ENCODE results near the gene DAPK2.

- TF ChIP-seq, protein P1, sequence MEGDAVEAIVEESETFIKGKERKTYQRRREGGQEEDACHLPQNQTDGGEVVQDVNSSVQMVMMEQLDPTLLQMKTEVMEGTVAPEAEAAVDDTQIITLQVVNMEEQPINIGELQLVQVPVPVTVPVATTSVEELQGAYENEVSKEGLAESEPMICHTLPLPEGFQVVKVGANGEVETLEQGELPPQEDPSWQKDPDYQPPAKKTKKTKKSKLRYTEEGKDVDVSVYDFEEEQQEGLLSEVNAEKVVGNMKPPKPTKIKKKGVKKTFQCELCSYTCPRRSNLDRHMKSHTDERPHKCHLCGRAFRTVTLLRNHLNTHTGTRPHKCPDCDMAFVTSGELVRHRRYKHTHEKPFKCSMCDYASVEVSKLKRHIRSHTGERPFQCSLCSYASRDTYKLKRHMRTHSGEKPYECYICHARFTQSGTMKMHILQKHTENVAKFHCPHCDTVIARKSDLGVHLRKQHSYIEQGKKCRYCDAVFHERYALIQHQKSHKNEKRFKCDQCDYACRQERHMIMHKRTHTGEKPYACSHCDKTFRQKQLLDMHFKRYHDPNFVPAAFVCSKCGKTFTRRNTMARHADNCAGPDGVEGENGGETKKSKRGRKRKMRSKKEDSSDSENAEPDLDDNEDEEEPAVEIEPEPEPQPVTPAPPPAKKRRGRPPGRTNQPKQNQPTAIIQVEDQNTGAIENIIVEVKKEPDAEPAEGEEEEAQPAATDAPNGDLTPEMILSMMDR (IDR thresholded peaks at IDR 0.05; ENCODE audit: borderline replicate concordance, extremely low read depth, low read length, poor library complexity, severe bottlenecking), result no peak
- no peak for TF ChIP-seq EZH2 (IDR thresholded peaks at IDR 0.05; ENCODE audit: borderline replicate concordance, low read depth, low read length, severe bottlenecking)
These were observed 8.3 kb downstream of the DAPK2 start for GRCh38 chr15:64037966-64038365.
